Natural killer cell (primary cell): ENCODE measurements around the gene ITGA3. TPM values are rescaled to one million over a fixed set of nuclear protein-coding genes. Genes with fewer than 3 reads are reported as not detected.

Experiments
- ATAC-seq, 3 donors: fragments of 150-1000 bp in 2 of 3; fragments of 200-7000 bp in 1 of 3; cut with Tn5 transposase; 1 replicate in 1 of 3; 2 replicates in 2 of 3; pipeline ENCODE4 v1.10.0; 2021; ENCODE audit warnings: mild to moderate bottlenecking in 2 of 3, moderate library complexity in 2 of 3
- DNase-seq, 2 donors: peaks; one replicate each; pipeline versions ENCODE4 v3.0.0 to v3.0.0-alpha.2; 2013 to 2021; ENCODE audit warnings: mixed read lengths in 1 of 2
- H3K27ac ChIP-seq: one replicate; pipeline ENCODE4 v1.5.1; 2013; ENCODE audit warnings: mild to moderate bottlenecking, low read length
- H3K27me3 ChIP-seq: one replicate; pipeline ENCODE4 v1.6.1; 2013; ENCODE audit warnings: low read length; ENCODE audit not compliant: control insufficient read depth, insufficient read depth
- H3K36me3 ChIP-seq: one replicate; pipeline ENCODE4 v1.6.1; 2013; ENCODE audit warnings: low read length; ENCODE audit not compliant: control insufficient read depth, insufficient read depth
- H3K4me1 ChIP-seq: one replicate; pipeline ENCODE4 v1.6.1; 2013; ENCODE audit warnings: low read length; ENCODE audit not compliant: control insufficient read depth, insufficient read depth
- H3K4me3 ChIP-seq: one replicate; pipeline ENCODE4 v1.5.1; 2013; ENCODE audit warnings: low read length
- H3K9me3 ChIP-seq: one replicate; pipeline ENCODE4 v1.6.1; 2013; ENCODE audit warnings: low read length; ENCODE audit not compliant: control insufficient read depth, insufficient read depth
- H3K27ac Mint-ChIP-seq, 2 donors: one replicate each; pipeline ENCODE4 v1.8.0; 2022; ENCODE audit warnings: mild to moderate bottlenecking in 2 of 2, mixed read lengths in 2 of 2, moderate library complexity in 1 of 2
- H3K27me3 Mint-ChIP-seq, 2 donors: one replicate each; pipeline ENCODE4 v1.8.0; 2022; ENCODE audit warnings: low read depth in 2 of 2, mixed read lengths in 2 of 2
- H3K36me3 Mint-ChIP-seq: one replicate; pipeline ENCODE4 v1.8.0; 2022; ENCODE audit warnings: mixed read lengths
- H3K4me1 Mint-ChIP-seq, 2 donors: one replicate each; pipeline ENCODE4 v1.8.0; 2022; ENCODE audit warnings: mixed read lengths in 2 of 2
- H3K4me3 Mint-ChIP-seq: one replicate; pipeline ENCODE4 v1.8.0; 2022; ENCODE audit warnings: mild to moderate bottlenecking, moderate library complexity, mixed read lengths
- H3K9me3 Mint-ChIP-seq, 2 donors: one replicate each; pipeline ENCODE4 v1.8.0; 2022; ENCODE audit warnings: mixed read lengths in 2 of 2
- WGBS: methylation state at CpG from one replicate; pipeline ENCODE4 v1.1.7; 2013; ENCODE audit warnings: missing lambda C conversion rate; ENCODE audit not compliant: insufficient coverage; 5-methylcytosine and 5-hydroxymethylcytosine counted together
- intact Hi-C: fragments of 100-400 bp; cut with micrococcal nuclease; formaldehyde crosslinking; loops from one replicate; pipeline ENCODE4 v1.14.2; 2022
- total RNA-seq, 4 donors: library from RNA; stranded (reverse); fragments of 120-200 nt in 1 of 4; gene quantifications; one replicate each; pipeline versions ENCODE4 v1.2.3 to v1.2.4, GENCODE V29; 2013 to 2022
- TF ChIP-seq, protein P1 (sequence below): fragments of 200-600 bp; IDR thresholded peaks from one replicate; pipeline ENCODE4 v1.8.0; 2022; ENCODE audit warnings: antibody characterized with exemption

The ITGA3 gene
- total RNA-seq, 3 donors from 2014 or later (not counting 1 experiment from before 2014, with no cell fraction given), result 0.47 to 2.8 (median 1.4) TPM

DNA sequence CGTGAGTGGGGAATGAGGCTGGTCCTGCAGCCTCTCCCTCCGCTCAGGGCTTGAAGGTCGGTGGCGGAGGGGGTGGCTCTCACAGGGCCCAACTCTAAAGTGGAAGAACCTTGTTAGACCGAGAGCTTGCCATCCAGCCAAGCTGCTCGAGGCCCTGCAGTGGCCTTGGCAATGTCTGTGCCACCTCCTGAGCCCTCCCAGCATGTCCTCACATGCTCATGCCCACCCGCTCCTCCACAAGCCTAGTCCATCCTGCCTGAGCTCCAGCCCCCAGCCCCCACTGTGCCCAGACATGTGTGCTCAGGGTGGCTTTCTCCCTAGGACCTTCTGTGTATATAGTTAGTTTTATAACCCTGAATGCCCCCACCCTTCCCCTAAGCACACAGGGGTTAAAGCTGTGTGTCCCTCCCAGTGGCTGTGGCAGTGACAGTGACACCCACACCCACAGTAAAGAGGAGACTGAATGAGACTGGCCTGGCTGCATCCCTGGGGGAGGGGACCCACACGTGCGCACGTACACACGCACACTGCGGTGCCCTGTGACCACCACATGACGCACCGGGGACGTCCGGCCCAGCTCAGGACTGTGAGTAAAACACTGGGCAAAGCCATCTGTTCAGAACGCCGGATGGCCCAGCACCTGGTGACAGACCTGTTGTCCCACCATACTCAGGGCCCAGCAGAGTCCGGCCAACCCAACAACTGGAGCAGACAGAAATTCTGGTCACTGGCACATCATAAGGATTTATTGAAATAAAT, 54.9 kb downstream of the ITGA3 start:
- 94% methylated on average over 19 of the region's 19 CpGs for WGBS
- Mint-ChIP-seq H3K27ac (no peak overlapping the region), H3K36me3 (no peaks in the 10 kb centered on the region), H3K27me3 (peaks cover 10 to 11% of the 10 kb centered on the region in 2 donors), H3K4me1 (peaks cover 6 to 8% of the 10 kb centered on the region in 2 donors), H3K9me3 (no peaks in the 10 kb centered on the region), H3K4me3 (no peak overlapping the region)
- Histone ChIP-seq H3K27ac (no peak overlapping the region), H3K4me3 (no peak overlapping the region), H3K27me3 (peaks cover 2% of the 10 kb centered on the region), H3K9me3 (no peaks in the 10 kb centered on the region), H3K36me3 (peaks cover 34% of the 10 kb centered on the region), H3K4me1 (no peaks in the 10 kb centered on the region)
- DNase-seq (no peak), ATAC-seq (no peak)
- TF ChIP-seq, protein P1, sequence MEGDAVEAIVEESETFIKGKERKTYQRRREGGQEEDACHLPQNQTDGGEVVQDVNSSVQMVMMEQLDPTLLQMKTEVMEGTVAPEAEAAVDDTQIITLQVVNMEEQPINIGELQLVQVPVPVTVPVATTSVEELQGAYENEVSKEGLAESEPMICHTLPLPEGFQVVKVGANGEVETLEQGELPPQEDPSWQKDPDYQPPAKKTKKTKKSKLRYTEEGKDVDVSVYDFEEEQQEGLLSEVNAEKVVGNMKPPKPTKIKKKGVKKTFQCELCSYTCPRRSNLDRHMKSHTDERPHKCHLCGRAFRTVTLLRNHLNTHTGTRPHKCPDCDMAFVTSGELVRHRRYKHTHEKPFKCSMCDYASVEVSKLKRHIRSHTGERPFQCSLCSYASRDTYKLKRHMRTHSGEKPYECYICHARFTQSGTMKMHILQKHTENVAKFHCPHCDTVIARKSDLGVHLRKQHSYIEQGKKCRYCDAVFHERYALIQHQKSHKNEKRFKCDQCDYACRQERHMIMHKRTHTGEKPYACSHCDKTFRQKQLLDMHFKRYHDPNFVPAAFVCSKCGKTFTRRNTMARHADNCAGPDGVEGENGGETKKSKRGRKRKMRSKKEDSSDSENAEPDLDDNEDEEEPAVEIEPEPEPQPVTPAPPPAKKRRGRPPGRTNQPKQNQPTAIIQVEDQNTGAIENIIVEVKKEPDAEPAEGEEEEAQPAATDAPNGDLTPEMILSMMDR, result no peak
- intact Hi-C loops, result no loop called here

DNA sequence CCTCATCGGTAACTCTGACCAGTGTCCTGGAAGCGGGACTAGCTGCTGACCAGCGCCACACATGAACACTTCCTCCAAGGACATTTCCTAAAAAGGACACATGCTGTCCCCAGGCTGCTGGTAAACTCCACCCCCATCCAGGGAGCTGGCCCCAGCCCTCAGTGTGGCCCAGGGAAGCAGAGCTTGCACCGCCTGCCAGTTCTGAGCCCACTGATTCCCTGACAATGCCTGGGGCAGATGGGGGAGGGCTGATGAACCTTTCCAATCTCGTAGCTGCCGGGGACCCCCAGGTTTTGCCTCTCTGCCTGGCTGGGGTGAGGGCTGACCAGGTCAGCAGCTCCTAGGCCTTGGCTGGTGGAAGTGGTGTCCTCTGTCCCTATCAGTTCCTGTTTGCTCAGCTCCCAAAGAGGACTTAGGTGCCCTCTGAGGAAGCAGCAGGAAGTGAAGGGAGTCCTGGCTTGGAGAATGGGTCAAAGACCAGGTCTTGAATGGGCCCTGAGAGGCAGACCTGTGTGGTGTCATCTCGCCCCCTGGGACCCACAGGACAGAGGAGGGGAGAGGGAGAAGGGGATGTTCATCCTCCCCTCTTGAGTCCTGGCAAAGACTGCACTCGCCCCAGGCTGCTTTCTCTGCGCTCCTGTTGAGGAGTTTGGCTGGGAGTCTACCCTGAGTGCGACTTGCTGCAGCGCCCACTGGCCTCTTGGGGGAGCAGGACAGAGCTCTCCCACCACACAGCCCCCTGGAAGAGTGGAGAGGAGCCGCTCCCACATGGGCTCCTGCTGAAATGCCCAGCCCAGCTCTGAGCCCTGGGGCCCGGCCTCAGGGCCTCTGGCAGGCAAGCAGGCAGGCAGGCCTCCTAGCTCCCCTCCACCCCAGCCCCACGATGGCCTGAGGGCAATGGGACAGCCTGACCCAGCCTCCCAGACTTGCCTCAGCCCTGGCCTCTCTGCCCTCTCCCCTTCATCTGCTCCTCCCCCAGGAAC, 56.1 kb downstream of the ITGA3 start:
- H3K27ac Mint-ChIP-seq, result no peak overlapping the region

DNA sequence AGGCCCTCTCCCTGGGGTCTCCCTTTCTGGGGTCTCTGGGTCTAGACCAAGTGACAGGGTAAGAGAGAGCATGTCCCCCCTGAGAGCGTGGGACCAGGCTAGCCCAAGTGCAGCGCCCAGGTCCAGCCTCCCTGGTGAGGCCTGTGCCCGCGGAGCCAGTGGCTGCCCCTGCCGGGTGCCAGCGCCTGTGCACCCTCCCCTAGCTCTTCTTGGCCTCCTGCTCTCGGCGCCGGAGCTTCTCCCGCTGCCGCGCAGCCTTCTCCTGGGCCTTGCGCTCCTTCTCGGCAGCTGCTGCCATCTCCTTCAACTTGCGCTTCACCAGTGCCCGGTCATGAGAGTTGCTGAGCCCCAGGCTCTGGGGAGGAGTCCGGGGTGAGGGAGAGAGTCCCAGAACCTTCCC, 56.8 kb downstream of the ITGA3 start:
- H3K27ac Mint-ChIP-seq, result no peak overlapping the region
- ATAC-seq (no peak), DNase-seq (no peak)
- H3K4me1 Mint-ChIP-seq, result peaks cover 12 to 14% of the 10 kb centered on the region in 2 donors
- H3K27ac ChIP-seq, result no peak overlapping the region
- H3K9me3 ChIP-seq, result no peaks in the 10 kb centered on the region
- no peak overlapping the region for H3K4me3 ChIP-seq
- TF ChIP-seq, protein P1, result no peak
- intact Hi-C loops, result no loop called here
- peaks cover 19 to 23% of the 10 kb centered on the region in 2 donors for H3K27me3 Mint-ChIP-seq
- H3K36me3 ChIP-seq, result peaks cover 22% of the 10 kb centered on the region
- no peaks in the 10 kb centered on the region for H3K9me3 Mint-ChIP-seq
- no peak overlapping the region for H3K4me3 Mint-ChIP-seq
- H3K36me3 Mint-ChIP-seq, result no peaks in the 10 kb centered on the region
- H3K4me1 ChIP-seq, result peaks cover 10% of the 10 kb centered on the region
- WGBS, result 90% methylated on average over 17 of the region's 17 CpGs
- peaks cover 10% of the 10 kb centered on the region for H3K27me3 ChIP-seq

More for the DNA sequence above, 56.1 kb downstream of the ITGA3 start:
- DNase-seq (no peak), ATAC-seq (no peak)
- peaks cover 17 to 18% of the 10 kb centered on the region in 2 donors for H3K27me3 Mint-ChIP-seq
- Histone ChIP-seq H3K4me3 (no peak overlapping the region), H3K36me3 (peaks cover 26% of the 10 kb centered on the region), H3K9me3 (no peaks in the 10 kb centered on the region), H3K27ac (no peak overlapping the region), H3K27me3 (peaks cover 7% of the 10 kb centered on the region), H3K4me1 (peaks cover 4% of the 10 kb centered on the region)
- H3K36me3 Mint-ChIP-seq, result no peaks in the 10 kb centered on the region
- WGBS, result 93% methylated on average over 14 of the region's 14 CpGs
- H3K9me3 Mint-ChIP-seq, result no peaks in the 10 kb centered on the region
- TF ChIP-seq, protein P1, result no peak
- intact Hi-C loops, result no loop called here
- no peak overlapping the region for H3K4me3 Mint-ChIP-seq
- peaks cover 8 to 11% of the 10 kb centered on the region in 2 donors for H3K4me1 Mint-ChIP-seq
